H1 (cell line): ENCODE data around the gene LHX8. TPM values are rescaled to one million over a fixed set of nuclear protein-coding genes. Genes with fewer than 3 reads are reported as not detected.

Experiments used
- CTCF ChIA-PET: fragments of 300-600 bp; sonication (Branson Sonifier 250); formaldehyde crosslinking; loops from one replicate; lab custom pipeline; 2021; ENCODE audit not compliant: partially characterized antibody; lab: Charles Lee
- POLR2A ChIA-PET: fragments of 300-600 bp; sonication (Branson Sonifier 250); formaldehyde crosslinking; loops from one replicate; lab custom pipeline; 2021; ENCODE audit warnings: inconsistent platforms; ENCODE audit not compliant: partially characterized antibody; lab: Charles Lee
- DNase-seq, 2 experiments: peaks; one replicate each; pipeline versions ENCODE4 v3.0.0 to v3.0.0-alpha.2; 2010 to 2022; ENCODE audit warnings: low spot score in 2 of 2, low read depth in 1 of 2, mixed read lengths in 1 of 2
- FAIRE-seq: peaks from 2 replicates; lab custom pipeline; 2011; peaks lifted over from hg19 to GRCh38; lab: Jason Lieb, UNC
- H2AFZ ChIP-seq: 2 replicates; pipeline ENCODE4 v1.8.1; 2012; ENCODE audit warnings: low read length, inconsistent platforms
- H2AK5ac ChIP-seq: 2 replicates; pipeline ENCODE4 v1.6.1; 2013; ENCODE audit warnings: low read depth, low read length
- H2BK120ac ChIP-seq: replicated peaks from 2 replicates; pipeline ENCODE3; 2013; ENCODE audit warnings: low read depth, low read length, inconsistent platforms
- H2BK12ac ChIP-seq: 2 replicates; pipeline ENCODE4 v1.6.1; 2013; ENCODE audit warnings: low read depth, low read length
- H2BK15ac ChIP-seq: 2 replicates; pipeline ENCODE4 v1.6.1; 2013; ENCODE audit warnings: low read length
- H2BK20ac ChIP-seq: 2 replicates; pipeline ENCODE4 v1.6.1; 2013; ENCODE audit warnings: low read length
- H2BK5ac ChIP-seq: 2 replicates; pipeline ENCODE4 v1.6.1; 2013; ENCODE audit warnings: low read depth, low read length
- H3K14ac ChIP-seq: 2 replicates; pipeline ENCODE4 v1.6.1; 2013; ENCODE audit warnings: inconsistent platforms; ENCODE audit not compliant: insufficient read length
- H3K18ac ChIP-seq: 2 replicates; pipeline ENCODE4 v1.6.1; 2013; ENCODE audit warnings: low read length; ENCODE audit errors: extremely low read depth
- H3K23ac ChIP-seq: 2 replicates; pipeline ENCODE4 v1.6.1; 2013; ENCODE audit warnings: inconsistent platforms; ENCODE audit not compliant: insufficient read length
- H3K23me2 ChIP-seq: 2 replicates; pipeline ENCODE4 v1.6.1; 2013; ENCODE audit warnings: low read depth, low read length
- H3K27ac ChIP-seq: 2 replicates; pipeline ENCODE4 v1.6.1; 2011; ENCODE audit warnings: low read depth, low read length, inconsistent platforms
- H3K27me3 ChIP-seq, 4 experiments: replicated peaks in 1 of 4; 1 replicate in 1 of 4; 2 replicates in 3 of 4; pipeline versions ENCODE4 v1.6.1 to v1.8.1; 2011 to 2013; ENCODE audit warnings: low read length in 3 of 4, mild to moderate bottlenecking in 3 of 4, inconsistent platforms in 2 of 4, mixed read lengths in 2 of 4, moderate library complexity in 1 of 4; ENCODE audit not compliant: control insufficient read depth in 3 of 4, insufficient read depth in 3 of 4; ENCODE audit errors: extremely low read depth in 1 of 4
- H3K36me3 ChIP-seq, 4 experiments: 2 replicates each; pipeline versions ENCODE4 v1.6.1 to v1.8.1; 2011 to 2013; ENCODE audit warnings: mild to moderate bottlenecking in 4 of 4, low read length in 3 of 4, moderate library complexity in 2 of 4, control low read depth in 1 of 4, inconsistent platforms in 1 of 4; ENCODE audit not compliant: insufficient read depth in 4 of 4, control insufficient read depth in 2 of 4
- H3K4ac ChIP-seq: replicated peaks from 2 replicates; pipeline ENCODE3; 2013; ENCODE audit warnings: low read length, low read depth, mixed read lengths, inconsistent platforms; ENCODE audit not compliant: insufficient read length
- H3K4me1 ChIP-seq, 4 experiments: replicated peaks in 1 of 4; 1 replicate in 1 of 4; 2 replicates in 3 of 4; pipeline versions ENCODE4 v1.6.1 to v1.8.1; 2011 to 2013; ENCODE audit warnings: low read length in 3 of 4, inconsistent platforms in 2 of 4, mixed read lengths in 1 of 4; ENCODE audit not compliant: insufficient read depth in 4 of 4, control insufficient read depth in 3 of 4
- H3K4me2 ChIP-seq, 2 experiments: 2 replicates each; pipeline versions ENCODE4 v1.6.1 to v1.8.1; 2011 to 2013; ENCODE audit warnings: low read depth in 2 of 2, low read length in 2 of 2, control low read depth in 1 of 2, inconsistent platforms in 1 of 2, mild to moderate bottlenecking in 1 of 2; ENCODE audit not compliant: insufficient read depth in 1 of 2
- H3K4me3 ChIP-seq, 4 experiments: fragments of 200-600, 300-600 bp in 1 of 4; sonication (generic), shearing (Covaris generic), sonication (Bioruptor Twin) in 1 of 4; 2 replicates each; pipeline versions ENCODE4 v1.5.1 to v1.8.1; 2011 to 2016; ENCODE audit warnings: low read length in 4 of 4, low read depth in 3 of 4, control low read depth in 2 of 4, inconsistent platforms in 2 of 4, mild to moderate bottlenecking in 2 of 4, mixed read lengths in 1 of 4, moderate library complexity in 1 of 4; ENCODE audit not compliant: insufficient read depth in 2 of 4; ENCODE audit errors: extremely low read depth in 1 of 4
- H3K56ac ChIP-seq: replicated peaks from 2 replicates; pipeline ENCODE3; 2013; ENCODE audit warnings: low read depth, mild to moderate bottlenecking, mixed read lengths, low read length, inconsistent platforms; ENCODE audit not compliant: insufficient read length
- H3K79me1 ChIP-seq: 2 replicates; pipeline ENCODE4 v1.6.1; 2013; ENCODE audit warnings: low read depth, low read length, control low read depth
- H3K79me2 ChIP-seq, 2 experiments: 2 replicates each; pipeline versions ENCODE4 v1.6.1 to v1.8.1; 2012 to 2013; ENCODE audit warnings: low read length in 2 of 2, mild to moderate bottlenecking in 2 of 2, inconsistent platforms in 1 of 2; ENCODE audit not compliant: insufficient read depth in 2 of 2, control insufficient read depth in 1 of 2
- H3K9ac ChIP-seq, 4 experiments: replicated peaks in 1 of 4; 1 replicate in 1 of 4; 2 replicates in 3 of 4; pipeline versions ENCODE4 v1.6.1 to v1.8.1; 2011 to 2013; ENCODE audit warnings: low read depth in 3 of 4, low read length in 3 of 4, control low read depth in 2 of 4, mild to moderate bottlenecking in 2 of 4, moderate library complexity in 2 of 4, inconsistent platforms in 1 of 4; ENCODE audit errors: extremely low read depth in 1 of 4
- H3K9me3 ChIP-seq, 2 experiments: 2 replicates each; pipeline versions ENCODE4 v1.6.1 to v1.8.1; 2012 to 2013; ENCODE audit warnings: mild to moderate bottlenecking in 2 of 2, moderate library complexity in 2 of 2, control low read depth in 1 of 2, inconsistent platforms in 1 of 2, low read depth in 1 of 2, low read length in 1 of 2, mixed read lengths in 1 of 2; ENCODE audit not compliant: insufficient read depth in 2 of 2
- H4K20me1 ChIP-seq, 2 experiments: replicated peaks in 1 of 2; 2 replicates each; pipeline versions ENCODE3 to v1.8.1; 2011 to 2013; ENCODE audit warnings: inconsistent platforms in 2 of 2, low read length in 2 of 2, mild to moderate bottlenecking in 1 of 2; ENCODE audit not compliant: insufficient read depth in 2 of 2, control insufficient read depth in 1 of 2
- H4K5ac ChIP-seq: 2 replicates; pipeline ENCODE4 v1.6.1; 2013; ENCODE audit warnings: low read length, low read depth, mixed read lengths, inconsistent platforms; ENCODE audit not compliant: insufficient read length
- H4K8ac ChIP-seq: 2 replicates; pipeline ENCODE4 v1.8.0; 2013; ENCODE audit warnings: mild to moderate bottlenecking, moderate library complexity, low read length, inconsistent platforms; ENCODE audit not compliant: insufficient read depth; ENCODE audit errors: extremely low read depth
- H4K91ac ChIP-seq: replicated peaks from 2 replicates; pipeline ENCODE3; 2013; ENCODE audit warnings: low read length, mixed read lengths, inconsistent platforms; ENCODE audit not compliant: insufficient read length
- EZH2 ChIP-seq: fragments of 200-600 bp; sonication (generic); IDR thresholded peaks from 2 replicates; pipeline ENCODE4 v1.7.1; 2012; ENCODE audit warnings: low read depth, mild to moderate bottlenecking, moderate library complexity, low read length, inconsistent platforms; ENCODE audit not compliant: severe bottlenecking
- JUND ChIP-seq: IDR thresholded peaks from 2 replicates; pipeline ENCODE4 v1.6.1; 2011; ENCODE audit warnings: mild to moderate bottlenecking, improper control_type of control experiment, low read length
- KDM1A ChIP-seq: fragments of 200-600, 300-600 bp; sonication (generic); IDR thresholded peaks from 2 replicates; pipeline ENCODE4 v1.7.1; 2016; ENCODE audit warnings: mild to moderate bottlenecking, low read length, borderline replicate concordance
- POLR2A ChIP-seq, 2 experiments: IDR thresholded peaks; 1 replicate in 1 of 2; 2 replicates in 1 of 2; pipeline ENCODE4 v1.6.1; 2011; ENCODE audit warnings: low read depth in 2 of 2, low read length in 2 of 2, mild to moderate bottlenecking in 2 of 2; ENCODE audit errors: control extremely low read depth in 1 of 2
- POLR2AphosphoS5 ChIP-seq: IDR thresholded peaks from 2 replicates; pipeline ENCODE4 v1.6.1; 2011; ENCODE audit warnings: low read depth, low read length
- SIN3A ChIP-seq, 2 experiments: IDR thresholded peaks in 1 of 2; conservative IDR thresholded peaks in 1 of 2; 2 replicates each; pipeline ENCODE4 v1.6.1; 2011 to 2012; ENCODE audit warnings: low read length in 2 of 2, improper control_type of control experiment in 1 of 2, low read depth in 1 of 2, mild to moderate bottlenecking in 1 of 2
- WGBS, 2 experiments: shearing (Covaris generic) in 1 of 2; methylation state at CpG; one replicate each; pipeline versions ENCODE4 v1.1.6 to v1.1.7; 2013 to 2015; ENCODE audit warnings: low lambda C conversion rate in 2 of 2, mixed read lengths in 2 of 2, inconsistent platforms in 1 of 2, low coverage in 1 of 2, missing lambda C conversion rate in 1 of 2; ENCODE audit not compliant: insufficient replicate concordance in 2 of 2, insufficient coverage in 1 of 2, insufficient read length in 1 of 2; ENCODE audit errors: extremely low coverage in 1 of 2, missing lambda C conversion rate in 1 of 2; 5-methylcytosine and 5-hydroxymethylcytosine counted together
- polyA plus RNA-seq, 7 experiments: library from polyadenylated mRNA; depleted of rRNA in 3 of 7; stranded (reverse) in 5 of 7; unstranded in 2 of 7; fragments of >200 nt in 5 of 7; fragments of 200-250 nt in 2 of 7; gene quantifications; 1 replicate in 5 of 7; 2 replicates in 1 of 7; 4 replicates in 1 of 7; pipeline versions ENCODE4 v1.2.1 to v1.2.3, GENCODE V29; 2011 to 2013; ENCODE audit warnings: missing spikeins in 2 of 7, mixed read lengths in 2 of 7
- total RNA-seq: library from RNA; stranded (reverse); fragmentation: NEBNext Ultra II Directional; extraction: Animal tissue kit (Norgen Biotek cat#: 25700); gene quantifications from 2 replicates; pipeline ENCODE4 v1.2.1, GENCODE V29; 2021

LHX8 gene
- total and polyA plus RNA-seq, 2 of the 8 experiments (the other 6 are each of a cell fraction or from before 2014, with no cell fraction given) = 0.50 to 1.2 TPM

DNA sequence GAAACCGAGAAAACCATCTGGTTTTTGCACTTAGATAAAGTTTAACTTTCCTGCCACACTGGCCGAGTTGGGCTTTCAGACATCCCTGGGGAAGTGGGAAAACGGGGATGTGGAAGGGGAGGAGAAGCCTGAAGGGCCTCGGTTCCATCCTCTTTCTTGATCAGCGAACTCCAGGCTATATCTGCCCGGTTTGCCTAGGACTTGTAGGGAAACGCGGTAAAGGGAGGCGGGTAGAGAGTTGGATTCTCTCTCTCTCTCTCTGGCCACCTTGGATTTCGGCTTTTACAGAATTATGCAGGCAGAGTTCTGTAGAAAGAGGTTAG, 4.6 kb upstream of the LHX8 start:
- FAIRE-seq (no peak), DNase-seq (peak in 1 of 2 experiments; percentile 49)
- Histone ChIP-seq H3K18ac (no peak overlapping the region), H4K91ac (no peak overlapping the region), H4K8ac (no peak overlapping the region), H3K4me2 (peak overlapping the region; percentile 89 to 98), H4K5ac (no peak overlapping the region), H2BK15ac (no peak overlapping the region), H3K9ac (no peak overlapping the region), H2BK20ac (no peak overlapping the region), H2AK5ac (no peak overlapping the region), H3K36me3 (no peaks in the 10 kb centered on the region), H2AFZ (no peak overlapping the region), H3K9me3 (no peaks in the 10 kb centered on the region), H3K56ac (no peak overlapping the region), H3K79me2 (no peaks in the 10 kb centered on the region), H3K4me3 (peak overlapping the region; percentile 29 to 70 (median 36); a peak in 5 of 8 replicates), H2BK120ac (no peak overlapping the region), H3K79me1 (no peaks in the 10 kb centered on the region), H3K4ac (no peak overlapping the region), H2BK5ac (no peak overlapping the region), H3K14ac (no peak overlapping the region), H2BK12ac (0 out of 2 replicates have a peak overlapping the region, but pooled peaks have one; percentile 5), H3K27ac (no peak overlapping the region), H4K20me1 (peaks cover 0 to 5% of the 10 kb centered on the region in 2 experiments), H3K23me2 (peaks cover 12% of the 10 kb centered on the region), H3K23ac (no peak overlapping the region), H3K27me3 (peaks cover 53 to 80% (median 76%) of the 10 kb centered on the region in 4 experiments), H3K4me1 (peaks cover 5 to 43% (median 23%) of the 10 kb centered on the region in 4 experiments)
- 6% methylated on average over 10 of the region's 10 CpGs; no CpG with 5 or more reads in 1 of the 2 experiments for WGBS, 2 experiments
- ChIA-PET POLR2A (no interaction called here), CTCF (interaction anchor here (0.6 to 7.9 kb wide), 6 partner anchors 18 to 320 kb away, joined by 3 to 39 read pairs (median 6); no protein-coding TSS in a partner anchor)
- TF ChIP-seq SIN3A (conservative IDR thresholded peaks at IDR 0.05 in 1 of 2, IDR thresholded peaks at IDR 0.05 in 1 of 2; ENCODE audit: low read depth in 1 of 2, low read length in 2 of 2) = no peak
- TF ChIP-seq JUND = no peak
- TF ChIP-seq POLR2AphosphoS5 = no peak
- no peak for TF ChIP-seq KDM1A
- no peak for TF ChIP-seq POLR2A (IDR thresholded peaks at IDR 0.05; ENCODE audit: control extremely low read depth in 1 of 2, low read depth in 2 of 2, low read length in 2 of 2)
- no peak for TF ChIP-seq EZH2
